ENCODE results near the gene FOXP3. TPM values are rescaled to one million over a fixed set of nuclear protein-coding genes. Genes with fewer than 3 reads are reported as not detected.

The FOXP3 gene
- total and polyA plus RNA-seq, 2 donors (not counting 3 experiments of a cell fraction or from before 2014, with no cell fraction given), result 0.06 TPM; not detected in 1

GRCh38 chrX:49220100-49220499 is 44.4 kb downstream of the FOXP3 start:
- TF ChIP-seq GATA2 (IDR thresholded peaks at IDR 0.05; ENCODE audit: insufficient read depth, insufficient read length, low read depth, low read length) (no peak), POLR2A (IDR thresholded peaks at IDR 0.05; ENCODE audit: low read depth, low read length) (no peak), MYC (IDR thresholded peaks at IDR 0.05; ENCODE audit: low read depth, low read length) (no peak), POLR2AphosphoS5 (IDR thresholded peaks at IDR 0.05; ENCODE audit: insufficient read depth, low read depth, low read length) (no peak), EZH2 (IDR thresholded peaks at IDR 0.05; ENCODE audit: borderline replicate concordance, low read depth, low read length, severe bottlenecking) (no peak), CTCF (IDR thresholded peaks at IDR 0.05; ENCODE audit: extremely low read depth in 1 of 2, insufficient read depth in 1 of 2, low read depth in 1 of 2, low read length in 2 of 2) (no peak), MAX (IDR thresholded peaks at IDR 0.05; ENCODE audit: insufficient read depth, insufficient read length) (no peak), FOS (IDR thresholded peaks at IDR 0.05; ENCODE audit: borderline replicate concordance, insufficient read depth, low read length) (no peak), JUN (IDR thresholded peaks at IDR 0.05; ENCODE audit: borderline replicate concordance, insufficient read depth, insufficient read length, low read depth) (no peak)
- Histone ChIP-seq H3K4me3 (replicated peaks in 1 of 3; ENCODE audit: insufficient read depth in 1 of 3, low read depth in 1 of 3, low read length in 3 of 3) (no peak overlapping the region), H3K27ac (ENCODE audit: insufficient read depth, low read depth, low read length) (no peak overlapping the region), H3K9ac (replicated peaks; ENCODE audit: extremely low read depth, insufficient read depth, low read length) (no peak overlapping the region), H2AFZ (ENCODE audit: low read depth, low read length) (no peak overlapping the region), H3K9me3 (replicated peaks; ENCODE audit: control insufficient read depth, insufficient read depth, low read length) (no peaks in the 10 kb centered on the region), H3K4me2 (ENCODE audit: insufficient read depth, low read length) (no peak overlapping the region), H4K20me1 (replicated peaks; ENCODE audit: control insufficient read depth, extremely low read depth, insufficient read depth, low read length) (no peaks in the 10 kb centered on the region), H3K9me1 (replicated peaks; ENCODE audit: control insufficient read depth, extremely low read depth, insufficient read depth, low read length) (no peaks in the 10 kb centered on the region), H3K27me3 (ENCODE audit: control insufficient read depth in 2 of 2, insufficient read depth in 2 of 2, low read length in 2 of 2) (peaks cover 0 to 3% of the 10 kb centered on the region in 2 experiments), H3K79me2 (ENCODE audit: control insufficient read depth, insufficient read depth, low read length) (no peaks in the 10 kb centered on the region), H3K36me3 (ENCODE audit: control insufficient read depth in 2 of 2, extremely low read depth in 1 of 2, insufficient read depth in 2 of 2, low read length in 2 of 2) (no peaks in the 10 kb centered on the region), H3K4me1 (ENCODE audit: control insufficient read depth, extremely low read depth, insufficient read depth, low read length) (no peaks in the 10 kb centered on the region)
- POLR2A ChIA-PET, result no interaction called here
- CTCF ChIA-PET, result no interaction called here
- dilution Hi-C loops (cut with MboI; ENCODE audit: extremely low pct_ligation_motif_present, low sequenced_read_pairs), result no loop called here
- intact Hi-C loops (cut with micrococcal nuclease), result no loop called here
- no peak for DNase-seq (ENCODE audit: low read depth, low spot score)
- BruUV-seq (replicated peaks), result no TSS peak
- no peak for FAIRE-seq

Data from endothelial cell of umbilical vein (primary cell).